Stimulated activated CD4-positive, alpha-beta T cell treated with anti-CD3 and anti-CD28 coated beads, TNF-alpha, amount 100 ng/mL, for 24 hours (primary cell): ENCODE results near the gene ANGPTL1.

Source experiments
- DNase-seq, 3 experiments: peaks; one replicate each; pipeline ENCODE4 v3.0.0-alpha.2; 2020; ENCODE audit warnings: low read depth in 3 of 3

ANGPTL1 gene, protein sequence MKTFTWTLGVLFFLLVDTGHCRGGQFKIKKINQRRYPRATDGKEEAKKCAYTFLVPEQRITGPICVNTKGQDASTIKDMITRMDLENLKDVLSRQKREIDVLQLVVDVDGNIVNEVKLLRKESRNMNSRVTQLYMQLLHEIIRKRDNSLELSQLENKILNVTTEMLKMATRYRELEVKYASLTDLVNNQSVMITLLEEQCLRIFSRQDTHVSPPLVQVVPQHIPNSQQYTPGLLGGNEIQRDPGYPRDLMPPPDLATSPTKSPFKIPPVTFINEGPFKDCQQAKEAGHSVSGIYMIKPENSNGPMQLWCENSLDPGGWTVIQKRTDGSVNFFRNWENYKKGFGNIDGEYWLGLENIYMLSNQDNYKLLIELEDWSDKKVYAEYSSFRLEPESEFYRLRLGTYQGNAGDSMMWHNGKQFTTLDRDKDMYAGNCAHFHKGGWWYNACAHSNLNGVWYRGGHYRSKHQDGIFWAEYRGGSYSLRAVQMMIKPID

DNA sequence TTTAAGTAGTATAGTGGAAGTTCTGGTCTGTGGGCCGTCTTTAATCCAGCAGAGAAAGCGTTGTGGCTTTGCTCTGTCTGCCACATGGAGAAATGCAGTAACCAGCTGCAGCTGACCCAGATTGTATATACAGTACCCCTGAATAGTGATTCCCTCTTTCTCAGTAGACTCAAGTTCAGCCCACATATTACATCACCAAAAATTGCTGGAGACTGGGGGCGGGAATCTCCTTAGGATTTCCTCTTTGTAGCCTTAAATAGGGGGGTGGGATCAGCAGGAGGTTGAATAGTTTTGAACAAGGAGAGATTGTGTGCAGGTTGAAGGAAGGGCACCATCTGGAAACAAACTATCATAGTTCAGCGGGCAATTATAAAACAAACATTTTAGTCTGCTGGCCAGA is at the start of gene ANGPTL1:
Gene ANGPTL1 (minus strand): TSS at position 134 of the 400 bp plus-strand sequence. CDS start 5,301 bp downstream, outside the sequence.
- DNase-seq, result no peak

DNA sequence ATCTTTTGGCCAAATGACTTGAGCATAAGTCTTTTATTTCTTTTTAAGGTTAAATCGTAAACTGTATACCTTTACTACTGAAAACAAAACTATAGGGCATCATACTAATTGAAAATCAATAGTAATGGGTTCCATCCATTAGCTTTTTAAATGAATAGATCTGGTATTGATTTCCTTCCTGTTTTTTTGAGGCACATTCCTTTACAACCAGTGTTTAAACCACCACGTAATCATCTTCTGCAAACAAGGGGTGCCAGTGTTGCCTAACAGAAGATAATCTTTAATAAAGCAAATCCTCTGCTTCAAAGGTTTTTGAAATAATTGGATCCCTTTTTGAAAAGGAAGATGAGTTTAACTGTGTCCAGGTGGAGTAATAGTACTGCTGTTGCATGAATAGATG is 48.7 kb upstream of the ANGPTL1 start:
- no peak for DNase-seq

DNA sequence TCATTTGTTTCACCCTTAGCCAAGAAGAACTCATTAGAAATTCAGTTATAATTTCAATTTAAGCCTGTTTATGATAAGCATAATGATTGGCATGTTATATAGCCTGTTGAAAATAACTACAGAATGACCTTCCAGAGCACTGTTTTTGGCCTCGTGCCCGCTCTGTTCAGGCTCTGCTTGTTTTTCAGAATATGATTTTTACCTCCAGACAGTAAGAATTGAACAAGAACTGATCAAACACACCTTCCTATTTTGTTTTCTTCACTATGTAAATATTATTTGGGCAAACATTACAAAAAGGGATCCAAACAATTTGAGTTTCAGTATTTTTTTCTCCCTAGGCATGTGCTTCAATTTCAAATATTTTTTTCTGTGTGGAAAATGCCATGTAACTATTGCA is 48.1 kb upstream of the ANGPTL1 start:
- no peak for DNase-seq

DNA sequence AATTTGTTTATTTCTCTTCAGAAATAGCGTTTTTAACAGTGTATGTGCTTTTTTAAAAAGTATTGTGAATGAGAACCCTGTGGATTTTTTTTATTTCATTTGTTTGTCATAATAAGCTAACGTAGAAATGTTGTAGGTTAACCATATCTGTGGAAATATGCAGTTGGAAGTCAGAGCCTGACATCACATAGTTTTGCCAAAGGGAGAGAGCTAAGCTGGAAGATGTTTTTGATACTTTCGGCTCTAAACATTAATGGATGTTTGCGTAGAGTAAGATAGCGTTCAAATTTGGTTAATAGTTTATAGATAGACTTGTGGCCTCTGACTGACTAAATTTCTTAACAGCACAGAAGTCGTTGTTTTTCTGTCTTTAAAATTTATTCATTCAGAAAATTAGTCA is 47.4 kb upstream of the ANGPTL1 start:
- no peak for DNase-seq

DNA sequence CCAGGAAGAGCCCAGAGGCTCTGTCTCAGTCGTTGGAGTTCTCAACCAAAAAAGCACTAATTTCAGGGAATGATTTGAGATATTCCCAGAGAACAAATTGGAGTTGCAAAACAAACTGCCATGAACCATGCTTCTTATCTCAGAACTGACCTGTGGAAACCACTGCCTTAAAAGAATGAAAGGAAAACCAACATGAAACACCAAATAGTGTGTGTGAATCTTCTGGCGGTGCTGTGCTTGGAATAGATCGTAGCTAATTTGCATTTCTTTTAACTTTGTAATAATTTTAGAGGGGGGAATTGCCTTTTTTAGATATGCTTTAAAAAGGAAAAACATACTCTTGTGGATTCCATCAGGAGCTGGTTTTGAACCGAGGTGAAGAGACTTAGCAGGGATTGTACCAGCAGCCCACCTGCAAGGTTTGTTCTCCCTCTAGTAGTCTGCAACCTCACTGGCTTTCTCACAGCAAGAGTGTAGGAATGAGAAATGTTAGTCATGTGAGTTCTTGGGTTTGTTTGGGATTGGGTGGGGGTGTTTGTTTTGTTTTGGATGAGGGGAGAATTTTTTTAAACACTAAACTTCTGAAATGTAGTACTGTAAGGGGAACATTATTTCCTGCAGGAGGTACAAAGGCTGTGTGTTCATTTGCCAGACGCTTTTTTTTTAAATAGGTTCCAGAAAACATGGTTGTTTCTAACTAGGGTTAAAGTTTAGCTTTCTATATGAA is 45.7 kb upstream of the ANGPTL1 start:
- DNase-seq, result no peak

DNA sequence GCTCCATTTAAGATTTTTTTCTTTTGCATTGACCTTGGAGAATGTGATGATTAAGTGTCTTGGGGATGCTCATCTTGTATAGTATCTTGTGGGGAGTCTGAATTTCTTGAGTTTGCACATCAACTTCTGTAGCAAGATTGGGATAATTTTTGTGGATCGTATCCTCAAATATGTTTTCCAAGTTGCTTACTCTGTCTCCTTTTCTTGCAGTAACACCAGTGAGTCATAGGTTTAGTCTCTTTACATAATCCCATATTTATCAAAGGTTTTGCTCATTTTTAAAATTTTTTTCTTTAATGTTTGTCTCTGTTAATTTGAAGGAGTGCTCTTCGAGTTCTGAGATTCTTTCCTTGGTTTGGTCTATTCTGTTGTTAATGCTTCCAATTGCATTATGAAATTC is 41.7 kb upstream of the ANGPTL1 start:
- no peak for DNase-seq

DNA sequence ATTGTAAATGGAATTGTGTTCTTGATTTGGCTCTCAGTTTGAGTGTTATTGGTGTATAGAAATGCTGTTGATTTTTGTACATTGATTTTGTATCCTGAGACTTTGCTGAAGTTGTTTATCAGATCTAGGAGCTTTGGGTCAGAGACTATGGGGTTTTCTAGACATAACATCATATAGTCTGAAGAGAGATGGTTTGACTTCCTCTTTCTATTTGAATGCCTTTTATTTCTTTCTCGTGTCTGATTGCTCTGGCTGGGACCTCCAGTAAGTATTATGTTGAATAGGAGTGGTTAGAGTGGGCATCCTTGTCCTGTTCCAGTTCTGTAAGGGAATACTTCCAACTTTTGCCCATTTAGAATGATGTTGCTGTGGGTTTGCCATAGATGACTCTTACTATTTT is 39.1 kb upstream of the ANGPTL1 start:
- DNase-seq, result no peak

DNA sequence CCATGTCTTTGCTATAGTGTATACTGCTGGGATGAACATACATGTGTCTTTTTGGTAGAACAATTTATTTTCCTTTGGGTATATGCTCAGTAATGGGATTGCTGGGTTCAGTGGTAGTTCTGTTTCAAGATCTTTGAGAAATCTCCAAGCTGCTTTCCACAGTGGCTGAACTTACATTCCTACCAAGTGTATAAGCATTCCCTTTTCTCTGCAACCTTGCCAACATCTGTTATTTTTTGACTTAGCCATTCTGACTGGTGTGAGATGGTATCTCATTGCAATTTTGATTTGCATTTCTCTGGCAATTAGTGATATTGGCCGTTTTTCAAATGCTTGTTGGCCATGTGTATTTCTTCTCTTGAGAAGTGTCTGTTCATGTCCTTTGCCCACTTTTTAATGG is 37.5 kb upstream of the ANGPTL1 start:
- no peak for DNase-seq

- DNase-seq, result no peak
Observed at GRCh38 chr1:178901482-178902125, 30.7 kb upstream of the ANGPTL1 start.

DNA sequence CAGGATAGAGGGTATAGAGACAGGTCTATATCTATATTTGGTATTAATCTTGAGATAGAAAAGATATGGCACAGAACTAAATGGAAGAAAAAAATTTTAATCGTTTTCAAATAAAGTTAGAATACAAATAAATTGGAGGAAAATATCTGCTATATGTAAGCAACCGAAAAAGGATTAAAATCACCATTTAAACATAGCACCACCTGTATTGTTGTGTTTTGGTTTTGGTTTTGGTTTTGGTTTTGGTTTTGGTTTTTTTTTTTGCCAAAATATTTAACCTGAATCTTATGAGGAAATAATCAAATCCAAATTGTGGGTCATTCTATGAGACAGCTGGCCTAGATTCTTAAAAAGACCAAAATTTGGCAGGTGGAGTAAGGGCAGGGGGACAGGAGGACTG is 28.5 kb upstream of the ANGPTL1 start:
- DNase-seq, result no peak

DNA sequence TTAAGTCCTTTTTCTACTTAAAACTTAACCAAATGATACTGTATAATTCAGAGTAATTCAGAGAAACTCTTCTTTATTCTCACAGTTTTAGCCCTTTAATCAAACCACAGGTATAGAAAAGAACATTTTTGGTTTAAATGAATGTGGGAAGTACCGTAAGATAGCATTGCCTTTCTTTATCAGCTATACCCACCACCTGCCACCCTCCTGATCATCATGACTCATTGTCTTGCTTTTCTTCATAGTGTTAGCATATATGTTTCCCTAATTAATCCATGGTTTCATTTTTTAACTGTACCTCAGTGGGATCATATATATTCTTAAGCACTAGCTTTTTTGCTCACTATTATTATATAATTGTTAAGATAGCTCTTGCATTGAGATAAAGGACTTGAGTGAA is 27.5 kb upstream of the ANGPTL1 start:
- no peak for DNase-seq

GRCh38 chr1:178895928-178896327 is 25.1 kb upstream of the ANGPTL1 start:
- DNase-seq, result no peak

- DNase-seq, result no peak
Observed at GRCh38 chr1:178886551-178886950, 15.7 kb upstream of the ANGPTL1 start.

DNA sequence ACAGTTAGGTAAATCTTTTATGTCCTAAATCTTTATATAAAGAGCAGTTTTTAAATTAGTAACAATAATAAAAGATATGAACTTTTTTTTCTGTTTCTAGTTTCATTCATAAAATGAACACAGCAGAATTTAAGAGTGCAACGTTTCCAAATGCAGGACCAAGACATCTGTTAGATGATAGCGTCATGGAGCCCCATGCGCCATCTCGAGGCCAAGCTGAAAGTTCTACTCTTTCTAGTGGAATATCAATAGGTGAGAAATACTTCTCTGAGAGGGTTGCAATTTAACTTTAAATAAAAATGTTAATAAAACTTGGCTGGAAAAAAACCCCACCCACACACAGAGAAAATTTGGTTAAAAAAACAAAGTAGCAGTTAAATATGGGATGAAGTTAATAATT is 15.0 kb upstream of the ANGPTL1 start:
- DNase-seq, result no peak

- no peak for DNase-seq
Observed at GRCh38 chr1:178881950-178882349, 11.1 kb upstream of the ANGPTL1 start.

DNA sequence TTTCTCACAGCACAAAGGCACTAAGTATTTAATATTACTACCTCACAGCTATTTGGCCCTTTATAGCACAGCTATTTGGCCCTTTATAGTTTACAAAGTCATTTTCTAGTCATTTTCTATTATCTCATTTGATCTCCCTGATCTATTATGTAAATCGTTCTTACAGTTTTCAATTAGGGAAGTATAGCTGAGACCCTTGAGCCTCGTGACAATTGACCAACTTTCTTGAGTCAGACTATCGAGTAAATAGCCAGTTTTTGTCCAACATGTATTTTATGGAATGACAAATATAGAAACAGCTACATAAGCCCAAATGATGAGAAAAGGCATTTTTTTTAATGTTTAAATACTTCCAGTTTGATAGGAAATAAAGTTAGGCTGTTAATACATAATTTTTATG is 7.0 kb upstream of the ANGPTL1 start:
- no peak for DNase-seq

DNA sequence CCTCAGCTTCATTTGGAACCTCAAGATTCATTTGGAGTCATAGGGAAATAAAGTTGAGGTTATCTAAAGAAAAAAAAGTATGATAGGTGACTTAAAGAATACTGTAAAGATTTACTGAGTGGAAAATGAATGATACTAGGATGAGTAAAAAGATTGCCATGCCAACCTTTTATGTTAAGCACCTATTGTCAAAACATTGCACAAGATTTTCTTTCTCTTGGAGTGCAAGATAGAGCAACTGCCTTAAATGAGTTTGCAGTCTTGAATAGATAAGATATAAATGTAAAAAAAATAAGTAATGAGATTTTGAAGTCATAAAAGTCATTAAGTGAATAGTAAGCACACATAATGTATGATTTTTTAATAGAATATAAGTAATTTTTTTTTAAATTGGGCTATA is 5.1 kb upstream of the ANGPTL1 start:
- DNase-seq, result no peak

GRCh38 chr1:178874966-178875365 is 4.1 kb upstream of the ANGPTL1 start:
- DNase-seq, result no peak

DNA sequence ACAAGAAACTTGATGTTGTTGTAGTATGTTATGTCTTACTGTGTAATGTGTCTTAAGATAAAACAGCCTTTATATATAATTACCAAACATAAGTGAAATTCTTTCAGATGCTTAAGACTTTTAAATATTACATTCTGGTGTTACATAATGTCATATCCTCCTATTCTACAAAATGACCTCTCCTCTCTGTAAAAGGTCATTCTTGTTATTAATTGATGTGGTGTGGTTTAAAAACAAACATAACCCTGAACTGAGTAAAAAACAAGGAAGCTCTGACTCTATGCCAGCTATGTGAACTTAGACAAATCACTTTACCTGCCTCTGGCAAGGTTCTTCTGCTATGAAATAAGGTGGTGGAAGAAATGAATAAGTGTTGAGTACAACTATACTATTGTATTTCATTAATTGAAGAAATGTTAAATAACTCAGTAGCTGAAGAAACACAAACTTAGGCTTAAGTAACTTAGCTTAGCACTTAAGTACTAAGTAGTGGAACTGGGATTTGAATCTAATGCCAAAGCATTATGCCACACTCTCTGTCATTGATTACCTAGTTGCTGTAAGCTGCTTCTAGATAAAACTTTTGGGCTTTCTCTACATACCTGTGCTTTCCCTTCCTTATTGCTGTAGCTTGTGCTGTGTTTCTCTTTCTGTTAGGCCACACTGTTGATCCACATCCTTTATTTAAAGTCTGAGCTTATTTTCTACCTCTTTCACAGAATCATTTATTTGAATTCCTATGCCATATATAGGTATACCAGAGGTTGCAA is 859 bp upstream of the ANGPTL1 start:
- no peak for DNase-seq

- no peak for DNase-seq
Observed at GRCh38 chr1:178870221-178870620, 656 bp downstream of the ANGPTL1 start.

GRCh38 chr1:178869119-178869697 is 1.7 kb downstream of the ANGPTL1 start:
- no peak for DNase-seq
